GF-D8 (cell line): Measurements from ENCODE around the gene SLCO1B3.
"Not testable (repeated sequence)": the region's sequence is repeated elsewhere in the genome, so short reads cannot be mapped to it uniquely, and the experiment has no call there.

Experiments used
- DNase-seq: peaks from one replicate; lab custom pipeline; 2025; lab: John Stamatoyannopoulos, UW

The SLCO1B3 gene

DNA sequence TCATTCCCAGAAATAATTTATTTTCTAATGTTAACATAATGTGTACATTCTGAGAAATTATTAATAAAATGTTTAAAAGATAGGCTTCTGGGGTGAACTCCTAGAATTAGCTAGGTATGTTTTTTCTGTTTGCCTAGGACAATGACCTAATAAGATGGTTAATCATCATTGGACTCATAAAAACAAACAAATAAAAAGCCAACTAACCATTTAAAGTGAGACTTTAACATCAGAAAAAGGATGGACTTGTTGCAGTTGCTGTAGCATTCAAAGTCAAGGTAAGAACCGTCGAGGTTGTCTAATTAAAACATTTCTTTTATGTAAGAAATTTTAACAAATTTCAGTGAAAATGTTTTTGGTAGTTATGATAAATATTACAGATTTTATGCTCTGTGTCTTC is at the start of gene SLCO1B3:
Gene SLCO1B3 (plus strand): TSS at position 219 of the 400 bp plus-strand sequence. CDS start 5,034 bp downstream, outside the sequence.
- no peak for DNase-seq

DNA sequence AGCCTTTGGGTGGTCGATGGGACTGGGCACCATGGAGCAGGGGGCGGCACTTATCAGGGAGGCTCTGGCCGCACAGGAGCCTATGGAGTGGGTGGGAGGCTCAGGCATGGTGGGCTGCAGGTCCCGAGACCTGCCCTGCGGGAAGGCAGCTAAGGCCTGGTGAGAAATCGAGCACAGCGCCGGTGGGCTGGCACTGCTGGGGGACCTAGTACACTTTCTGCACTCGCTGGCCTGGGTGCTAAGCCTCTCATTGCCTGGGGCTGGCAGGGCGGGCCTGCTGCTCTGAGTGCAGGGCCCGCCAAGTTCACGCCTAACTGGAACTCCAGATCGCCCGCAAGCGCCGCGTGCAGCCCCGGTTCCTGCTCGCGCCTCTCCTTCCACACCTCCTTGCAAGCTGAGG is 33.1 kb upstream of the SLCO1B3 start:
- DNase-seq: no peak

DNA sequence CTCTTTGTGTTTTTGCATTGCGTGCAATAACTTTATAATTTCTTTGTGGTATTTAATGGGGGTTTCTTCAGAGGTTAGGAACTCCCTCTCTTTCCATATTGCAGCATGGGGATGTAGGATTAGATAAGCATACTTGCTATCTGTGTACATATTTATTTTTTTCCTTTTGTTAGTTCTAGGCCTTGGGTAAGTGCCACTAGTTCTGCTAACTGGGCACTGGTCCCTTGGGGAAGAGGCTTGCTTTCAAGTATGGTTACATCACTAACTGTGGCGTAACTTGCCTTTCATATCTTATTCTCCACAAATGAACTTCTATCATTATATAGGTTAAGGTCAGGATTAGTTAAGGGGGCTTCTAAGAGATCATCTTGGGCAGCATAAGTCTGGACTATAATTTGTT is 31.5 kb upstream of the SLCO1B3 start:
- DNase-seq: no peak

DNA sequence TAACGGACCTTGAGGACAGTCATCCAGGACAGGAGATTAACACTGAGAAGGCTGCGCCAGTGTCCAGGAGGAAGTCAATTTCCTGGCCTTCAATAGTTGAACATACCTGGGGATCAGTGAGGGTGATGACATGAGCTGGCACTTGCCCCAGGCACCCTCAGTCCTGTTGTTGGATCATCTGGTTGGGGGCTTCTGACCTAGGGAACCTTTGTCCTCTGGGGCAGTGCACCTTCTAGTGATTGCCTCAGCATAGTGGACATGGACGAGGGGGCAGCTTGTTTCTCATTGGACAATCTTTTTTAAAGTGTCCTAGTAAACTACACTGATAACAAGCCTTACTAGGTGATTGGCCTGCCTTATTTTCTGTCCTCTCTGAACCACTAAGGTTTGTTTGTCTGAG is 30.5 kb upstream of the SLCO1B3 start:
- not testable (repeated sequence) for DNase-seq

DNA sequence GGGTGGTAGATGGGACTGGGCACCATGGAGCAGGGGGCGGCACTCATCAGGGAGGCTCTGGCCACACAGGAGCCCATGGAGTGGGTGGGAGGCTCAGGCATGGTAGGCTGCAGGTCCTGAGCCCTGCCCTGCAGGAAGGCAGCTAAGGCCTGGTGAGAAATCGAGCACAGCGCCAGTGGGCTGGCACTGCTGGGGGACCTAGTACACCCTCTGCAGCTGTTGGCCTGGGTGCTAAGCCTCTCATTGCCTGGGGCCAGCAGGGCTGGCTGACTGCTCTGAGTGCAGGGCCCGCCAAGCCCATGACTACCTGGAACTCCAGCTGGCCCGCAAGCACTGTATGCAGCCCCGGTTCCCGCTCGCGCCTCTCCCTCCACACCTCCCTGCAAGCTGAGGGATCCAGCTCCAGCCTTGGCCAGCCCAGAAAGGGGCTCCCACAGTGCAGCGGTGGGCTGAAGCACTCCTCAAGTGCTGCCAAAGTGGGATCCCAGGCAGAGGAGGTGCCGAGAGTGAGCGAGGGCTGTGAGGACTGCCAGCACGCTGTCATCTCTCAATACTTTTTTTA is 26.6 kb upstream of the SLCO1B3 start:
- DNase-seq: not testable (repeated sequence)

DNA sequence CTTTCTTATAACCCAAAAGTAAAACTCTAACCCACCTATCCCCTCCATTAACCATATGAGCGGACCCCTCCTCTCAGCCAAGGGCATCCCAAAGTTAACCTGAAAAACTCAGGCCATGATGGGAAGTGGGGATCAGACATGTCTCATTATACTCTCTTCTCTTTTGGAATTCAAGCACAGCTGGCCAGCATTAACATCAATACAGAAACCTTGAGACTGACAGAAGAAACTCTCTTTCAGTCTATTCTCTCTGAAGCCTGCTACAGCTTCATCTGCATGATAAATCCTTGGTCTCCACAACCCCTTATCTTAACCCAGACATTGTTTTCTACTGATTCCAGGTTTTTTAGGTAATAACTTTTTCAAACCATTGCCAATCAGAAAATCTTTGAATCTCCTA is 17.5 kb upstream of the SLCO1B3 start:
- DNase-seq: no peak

GRCh38 chr12:20798554-20798953 is 12.0 kb upstream of the SLCO1B3 start:
- no peak for DNase-seq

- no peak for DNase-seq
Observed at GRCh38 chr12:20800160-20800559, 10.3 kb upstream of the SLCO1B3 start.

DNA sequence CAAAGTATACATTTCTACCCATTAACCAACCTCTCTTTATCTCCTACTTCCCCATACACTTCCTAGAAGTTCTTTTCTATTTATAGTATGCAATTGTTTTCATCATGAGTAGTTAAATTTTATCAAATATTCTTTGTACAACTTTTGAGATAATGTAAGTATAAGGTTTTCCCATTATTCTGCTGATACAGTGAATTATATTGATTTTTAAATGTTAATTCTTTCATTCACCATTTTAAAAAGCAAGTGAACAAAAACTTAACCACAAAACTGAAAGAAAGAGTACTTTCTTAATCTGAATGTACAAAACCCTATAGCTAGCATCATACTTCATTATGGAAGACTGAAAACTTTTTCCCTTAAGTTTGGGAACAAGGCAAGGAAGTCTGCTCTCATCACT is 9.5 kb upstream of the SLCO1B3 start:
- no peak for DNase-seq

- DNase-seq: no peak
Observed at GRCh38 chr12:20805921-20806320, 4.6 kb upstream of the SLCO1B3 start.

DNA sequence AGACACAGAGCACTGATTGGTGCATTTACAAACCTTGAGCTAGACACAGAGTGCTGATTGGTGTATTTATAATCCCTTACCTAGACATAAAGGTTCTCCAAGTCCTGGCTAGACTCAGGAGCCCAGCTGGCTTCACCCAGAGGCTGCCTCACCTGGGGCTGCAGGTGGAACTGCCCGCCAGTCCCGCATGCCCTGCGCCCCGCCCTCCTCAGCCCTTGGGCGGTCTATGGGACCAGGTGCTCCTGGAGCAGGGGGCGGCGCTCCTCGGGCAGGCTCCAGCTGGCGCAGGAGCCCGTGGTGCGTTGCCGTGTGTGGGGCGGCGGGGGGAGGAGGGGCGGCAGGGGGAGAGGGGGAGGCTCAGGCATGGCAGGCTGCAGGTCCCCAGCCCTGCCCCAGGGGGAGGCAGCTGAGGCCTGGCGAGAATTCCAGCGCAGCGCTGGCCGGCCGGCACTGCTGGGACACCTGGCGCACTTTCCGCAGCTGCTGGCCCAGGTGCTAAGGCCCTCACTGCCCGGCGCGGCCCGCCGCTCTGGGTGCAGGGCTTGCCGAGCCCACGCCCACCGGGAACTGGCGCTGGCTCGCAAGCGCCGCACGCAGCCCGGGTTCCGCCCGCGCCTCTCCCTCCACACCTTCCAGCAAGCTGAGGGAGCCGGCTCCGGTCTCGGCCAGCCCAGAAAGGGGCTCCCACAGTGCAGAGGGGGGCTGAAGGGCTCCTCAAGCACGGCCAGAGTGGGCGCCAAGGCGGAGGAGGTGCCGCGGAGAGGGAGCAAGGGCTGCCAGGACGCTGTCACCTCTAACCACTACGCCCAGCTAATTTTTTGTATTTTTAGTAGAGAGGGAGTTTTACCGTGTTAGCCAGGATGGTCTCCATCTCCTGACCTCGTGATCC is 3.1 kb upstream of the SLCO1B3 start:
- no peak for DNase-seq

DNA sequence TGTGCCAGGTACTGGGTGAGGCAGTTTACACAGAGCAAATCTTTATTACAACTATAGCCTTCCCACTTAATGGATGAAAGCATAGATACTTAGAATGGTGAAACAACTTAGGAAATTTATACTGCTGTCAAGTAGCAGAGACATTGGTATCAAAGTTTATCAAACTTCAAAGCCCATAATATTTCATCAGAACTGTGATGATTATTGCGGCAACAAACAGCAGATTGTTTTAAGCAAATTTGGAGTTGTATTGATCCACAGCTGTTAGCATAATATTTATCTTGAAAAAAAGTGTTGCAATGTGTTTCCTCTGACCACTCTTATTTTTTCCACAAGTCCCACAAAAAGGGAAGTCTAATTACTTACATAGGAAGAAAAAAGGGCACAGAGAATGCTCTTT is 2.0 kb upstream of the SLCO1B3 start:
- no peak for DNase-seq

- no peak for DNase-seq
Observed at GRCh38 chr12:20815574-20815973, 5.1 kb downstream of the SLCO1B3 start.

- no peak for DNase-seq
Observed at GRCh38 chr12:20822415-20822814, 11.9 kb downstream of the SLCO1B3 start.

DNA sequence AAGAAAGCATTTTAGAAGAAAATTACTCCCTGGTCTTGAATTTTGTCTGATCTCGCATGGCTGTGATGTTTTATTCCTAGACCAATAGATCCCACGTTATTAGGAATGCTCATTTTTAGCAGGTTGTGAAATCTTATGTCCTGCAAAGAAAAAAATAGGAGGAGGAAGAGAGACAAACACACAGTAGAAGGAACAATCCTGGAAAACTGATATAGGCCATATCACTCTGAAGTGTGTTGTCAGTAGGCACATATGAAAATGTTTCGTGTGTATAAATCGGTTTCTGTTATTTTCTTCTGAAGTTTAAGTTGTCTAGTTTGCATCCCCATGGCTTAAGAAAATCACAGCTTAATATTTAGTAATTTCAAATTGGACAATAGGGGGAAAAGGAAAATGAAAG is 12.4 kb downstream of the SLCO1B3 start:
- no peak for DNase-seq

DNA sequence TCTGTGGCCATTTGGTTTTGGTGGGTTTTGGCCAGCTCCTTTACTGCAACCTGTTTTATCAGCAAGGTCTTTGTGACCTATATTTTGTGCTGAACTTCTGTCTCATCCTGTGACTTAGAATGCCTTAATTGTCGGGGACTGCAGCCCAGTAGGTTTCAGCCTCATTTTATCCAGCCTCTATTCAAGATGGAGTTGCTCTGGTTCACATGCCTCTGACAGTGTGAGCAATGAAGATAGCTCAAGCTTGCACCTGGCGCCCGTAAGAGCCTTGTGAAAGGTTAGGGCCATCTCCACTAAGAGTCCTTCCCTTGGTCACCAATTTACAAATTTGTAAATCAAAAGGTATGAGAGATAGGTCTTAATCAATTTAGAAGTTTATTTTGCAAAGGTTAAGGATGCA is 19.4 kb downstream of the SLCO1B3 start:
- DNase-seq: no peak

DNA sequence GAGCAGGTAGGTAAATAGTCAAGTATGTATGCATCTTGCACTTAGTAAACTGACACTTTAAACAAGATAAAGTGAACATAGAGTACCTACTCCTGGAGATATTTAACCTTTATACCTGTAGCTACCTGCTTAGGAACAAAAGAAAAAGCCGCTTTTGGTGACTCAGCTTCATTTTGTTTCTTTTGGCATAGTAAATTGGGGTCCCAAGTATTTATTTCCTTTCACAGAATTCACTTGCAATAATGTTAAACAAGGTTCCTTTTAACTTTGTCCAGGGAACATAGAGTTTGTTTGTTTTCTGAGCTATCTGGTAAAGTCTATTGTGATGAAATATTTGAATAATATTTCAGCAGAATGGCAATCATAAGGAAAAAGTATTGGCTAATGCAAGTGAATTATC is 20.0 kb downstream of the SLCO1B3 start:
- DNase-seq: no peak

- DNase-seq: no peak
Observed at GRCh38 chr12:20832911-20833310, 22.4 kb downstream of the SLCO1B3 start.

DNA sequence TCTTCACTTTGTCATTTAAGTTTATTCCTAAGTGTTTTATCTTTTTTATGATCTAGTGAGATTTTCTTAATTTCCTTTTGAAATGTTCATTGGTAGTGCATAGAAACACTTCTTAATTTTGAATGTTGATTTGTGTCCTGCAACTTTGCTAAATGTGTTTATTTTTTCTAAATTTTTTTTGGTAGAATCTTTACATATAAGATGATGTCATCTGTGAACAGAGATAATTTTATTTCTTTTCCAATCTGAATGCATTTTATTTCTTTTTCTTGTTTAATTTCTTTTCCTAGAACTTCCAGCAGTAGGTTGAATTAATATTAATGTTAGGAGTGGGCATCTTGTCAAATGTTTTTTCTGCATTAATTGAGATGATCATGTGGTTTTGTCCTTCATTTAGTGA is 42.1 kb downstream of the SLCO1B3 start:
- DNase-seq: no peak

GRCh38 chr12:20863056-20863455 is 52.6 kb downstream of the SLCO1B3 start:
- no peak for DNase-seq

GRCh38 chr12:20865873-20866272 is 55.4 kb downstream of the SLCO1B3 start:
- DNase-seq: no peak

DNA sequence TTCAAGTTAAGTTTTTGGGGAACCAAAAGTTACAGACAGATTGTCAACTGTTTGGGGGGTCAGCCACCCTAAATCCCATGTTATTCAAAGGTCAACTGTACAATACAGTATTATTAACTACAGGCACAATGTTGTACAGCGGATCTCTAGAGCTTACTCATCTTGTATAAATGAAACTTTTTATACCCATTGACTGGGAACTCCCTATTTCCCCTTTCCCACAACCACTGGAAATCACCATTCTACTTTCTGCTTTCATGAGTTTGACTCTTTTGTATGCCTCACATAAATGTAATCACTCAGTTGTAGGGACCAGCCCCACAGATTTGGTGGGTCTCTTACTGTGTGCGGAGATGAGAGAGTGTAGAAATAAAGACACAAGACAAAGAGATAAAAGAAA is 57.8 kb downstream of the SLCO1B3 start:
- no peak for DNase-seq

DNA sequence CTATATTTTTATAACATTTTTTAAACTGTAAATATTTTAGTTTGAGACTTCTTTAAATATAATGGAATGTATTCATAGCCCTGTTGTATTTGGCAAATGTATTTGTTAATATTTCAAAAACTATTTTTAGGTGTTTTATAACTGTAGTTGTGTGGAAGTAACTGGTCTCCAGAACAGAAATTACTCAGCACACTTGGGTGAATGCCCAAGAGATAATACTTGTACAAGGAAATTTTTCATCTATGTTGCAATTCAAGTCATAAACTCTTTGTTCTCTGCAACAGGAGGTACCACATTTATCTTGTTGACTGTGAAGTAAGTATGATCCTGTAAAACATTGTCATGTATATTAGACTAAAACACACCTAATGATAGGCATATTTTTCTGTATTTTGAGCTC is 72.8 kb downstream of the SLCO1B3 start:
- no peak for DNase-seq

DNA sequence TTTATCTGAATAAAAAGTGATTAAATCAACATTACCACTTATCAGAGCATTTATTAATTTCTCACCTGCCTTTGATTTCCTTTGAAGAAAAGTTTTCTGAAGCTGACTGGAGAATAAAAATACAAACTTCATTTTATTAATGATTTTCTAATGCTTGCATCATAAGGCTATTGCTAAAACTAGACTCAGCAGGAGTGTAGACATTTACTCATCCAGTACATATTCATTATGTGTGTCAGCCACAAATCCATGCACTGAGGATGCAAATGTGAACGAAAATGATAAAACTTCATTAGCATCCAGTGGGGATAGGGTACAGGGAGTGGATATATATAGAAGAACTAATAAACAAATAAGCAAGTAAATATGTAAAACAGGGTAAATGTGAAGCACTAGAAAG is 74.6 kb downstream of the SLCO1B3 start:
- DNase-seq: no peak
